B cell (primary cell): ENCODE data around the gene CEP170. TPM values are rescaled to one million over a fixed set of nuclear protein-coding genes. Genes with fewer than 3 reads are reported as not detected.
"Not testable (repeated sequence)": the region's sequence is repeated elsewhere in the genome, so short reads cannot be mapped to it uniquely, and the experiment has no call there.

Source experiments
- ATAC-seq: fragments of 200-7000 bp; cut with Tn5 transposase; one replicate; pipeline ENCODE4 v1.10.0; 2021; ENCODE audit warnings: low read depth, mild to moderate bottlenecking, moderate number of reproducible peaks, moderate library complexity
- CTCF ChIA-PET: fragments of 350-600 bp; sonication (Branson Sonifier 250); formaldehyde crosslinking; loops from one replicate; lab custom pipeline; 2021; ENCODE audit warnings: antibody characterized with exemption, inconsistent platforms; lab: Charles Lee
- POLR2A ChIA-PET: fragments of 350-600 bp; sonication (Branson Sonifier 250); formaldehyde crosslinking; loops from one replicate; lab custom pipeline; 2021; ENCODE audit warnings: antibody characterized with exemption; lab: Charles Lee
- DNase-seq: peaks from one replicate; pipeline ENCODE4 v3.0.0; 2013
- H2AFZ ChIP-seq: 2 replicates; pipeline ENCODE4 v1.6.1; 2012; ENCODE audit warnings: mild to moderate bottlenecking, low read depth, low read length; ENCODE audit not compliant: insufficient read depth, poor library complexity, severe bottlenecking
- H3K27ac ChIP-seq, 2 donors: 1 replicate in 1 of 2; 2 replicates in 1 of 2; pipeline ENCODE4 v1.5.1; 2012 to 2013; ENCODE audit warnings: low read length in 2 of 2, mild to moderate bottlenecking in 2 of 2, moderate library complexity in 1 of 2
- H3K27me3 ChIP-seq, 4 experiments: fragments of 200-600 bp in 1 of 4; sonication (generic) in 1 of 4; replicated peaks in 1 of 4; 1 replicate in 2 of 4; 2 replicates in 2 of 4; pipeline versions ENCODE4 v1.6.1 to v1.7.0; 2013 to 2016; ENCODE audit warnings: low read length in 3 of 4, mild to moderate bottlenecking in 2 of 4, mixed read lengths in 1 of 4, moderate library complexity in 1 of 4; ENCODE audit not compliant: insufficient read depth in 4 of 4, control insufficient read depth in 3 of 4; ENCODE audit errors: control extremely low read depth in 1 of 4
- H3K36me3 ChIP-seq, 2 experiments: replicated peaks in 1 of 2; 1 replicate in 1 of 2; 2 replicates in 1 of 2; pipeline versions ENCODE4 v1.6.1 to v1.7.1; 2013; ENCODE audit warnings: low read length in 1 of 2; ENCODE audit not compliant: insufficient read depth in 2 of 2, control insufficient read depth in 1 of 2; ENCODE audit errors: control extremely low read depth in 1 of 2, extremely low read depth in 1 of 2
- H3K4me1 ChIP-seq, 2 donors: fragments of 200-600 bp in 1 of 2; sonication (generic) in 1 of 2; 1 replicate in 1 of 2; 2 replicates in 1 of 2; pipeline versions ENCODE4 v1.5.1 to v1.6.1; 2013 to 2017; ENCODE audit warnings: low read length in 2 of 2; ENCODE audit not compliant: control insufficient read depth in 2 of 2, insufficient read depth in 2 of 2
- H3K4me2 ChIP-seq: replicated peaks from 2 replicates; pipeline ENCODE3; 2012; ENCODE audit warnings: mild to moderate bottlenecking, low read depth, low read length; ENCODE audit not compliant: poor library complexity, severe bottlenecking
- H3K4me3 ChIP-seq, 5 experiments: fragments of 200-600 bp in 1 of 5; sonication (generic) in 1 of 5; 1 replicate in 3 of 5; 2 replicates in 2 of 5; pipeline versions ENCODE4 v1.5.1 to v1.7.0; 2011 to 2016; ENCODE audit warnings: low read length in 4 of 5, mild to moderate bottlenecking in 4 of 5, low read depth in 2 of 5, control low read depth in 1 of 5, moderate library complexity in 1 of 5; ENCODE audit not compliant: insufficient read depth in 1 of 5; ENCODE audit errors: control extremely low read depth in 1 of 5, extremely low read depth in 1 of 5
- H3K79me2 ChIP-seq: fragments of 200-600 bp; sonication (generic); one replicate; pipeline ENCODE4 v1.6.0; 2016; ENCODE audit warnings: low read length; ENCODE audit not compliant: control insufficient read depth, insufficient read depth
- H3K9ac ChIP-seq: fragments of 200-600 bp; sonication (generic); 2 replicates; pipeline ENCODE4 v1.6.1; 2017; ENCODE audit warnings: mild to moderate bottlenecking, low read length, moderate library complexity
- H3K9me3 ChIP-seq, 3 donors: one replicate each; pipeline versions ENCODE4 v1.6.1 to v1.7.1; 2013; ENCODE audit warnings: low read length in 2 of 3; ENCODE audit not compliant: control insufficient read depth in 2 of 3, insufficient read depth in 1 of 3; ENCODE audit errors: control extremely low read depth in 1 of 3
- H4K20me1 ChIP-seq: 2 replicates; pipeline ENCODE4 v1.6.0; 2012; ENCODE audit warnings: mild to moderate bottlenecking, low read length; ENCODE audit not compliant: insufficient read depth, control insufficient read depth, poor library complexity, severe bottlenecking
- H3K27ac Mint-ChIP-seq: one replicate; pipeline ENCODE4 v1.8.0; 2021; ENCODE audit warnings: mixed read lengths
- H3K27me3 Mint-ChIP-seq: one replicate; pipeline ENCODE4 v1.8.0; 2021; ENCODE audit warnings: mixed read lengths
- H3K4me1 Mint-ChIP-seq: one replicate; pipeline ENCODE4 v1.8.0; 2021; ENCODE audit warnings: mixed read lengths
- H3K4me3 Mint-ChIP-seq: one replicate; pipeline ENCODE4 v1.8.0; 2021; ENCODE audit warnings: mixed read lengths
- H3K9me3 Mint-ChIP-seq: one replicate; pipeline ENCODE4 v1.8.0; 2022; ENCODE audit warnings: mixed read lengths; ENCODE audit not compliant: insufficient read depth
- WGBS: methylation state at CpG from one replicate; pipeline ENCODE4 v1.1.5; 2013; ENCODE audit warnings: missing lambda C conversion rate; ENCODE audit not compliant: insufficient coverage; 5-methylcytosine and 5-hydroxymethylcytosine counted together
- intact Hi-C: fragments of 100-400 bp; cut with micrococcal nuclease; formaldehyde crosslinking; loops from one replicate; pipeline ENCODE4 v1.10.0; 2022
- polyA plus RNA-seq: library from polyadenylated mRNA; depleted of rRNA; stranded (reverse); fragments of >200 nt; gene quantifications from 2 replicates; pipeline ENCODE4 v1.2.3, GENCODE V29; 2012
- total RNA-seq, 2 donors: library from RNA; stranded (reverse); fragments of 120-200 nt in 1 of 2; gene quantifications; 1 replicate in 1 of 2; 2 replicates in 1 of 2; pipeline versions ENCODE4 v1.2.3 to v1.2.4, GENCODE V29; 2013 to 2022

The CEP170 gene
- total and polyA plus RNA-seq, 2 donors (not counting 1 experiment from before 2014, with no cell fraction given), result 27.3 to 145 TPM

- H3K27ac Mint-ChIP-seq, H3K9me3 Mint-ChIP-seq, H3K27me3 Mint-ChIP-seq, H3K27ac ChIP-seq, H3K79me2 ChIP-seq, intact Hi-C loops, POLR2A ChIA-PET, H3K4me3 Mint-ChIP-seq, H3K27me3 ChIP-seq, H3K4me2 ChIP-seq, H3K4me3 ChIP-seq, DNase-seq, H3K9me3 ChIP-seq, H2AFZ ChIP-seq, H4K20me1 ChIP-seq, H3K9ac ChIP-seq, ATAC-seq, CTCF ChIA-PET, H3K4me1 ChIP-seq, H3K36me3 ChIP-seq: not testable (repeated sequence)
- WGBS, result 96% methylated on average over 9 of the region's 12 CpGs
- H3K4me1 Mint-ChIP-seq, result peaks cover 22% of the 10 kb centered on the region
Observed at GRCh38 chr1:243107171-243107570, 147.9 kb downstream of the CEP170 start.

- DNase-seq, H2AFZ ChIP-seq, H3K4me3 ChIP-seq, ATAC-seq, H3K4me3 Mint-ChIP-seq, H3K4me2 ChIP-seq, CTCF ChIA-PET, H3K4me1 ChIP-seq, POLR2A ChIA-PET, H3K79me2 ChIP-seq, H3K27ac ChIP-seq, H3K9me3 ChIP-seq, H3K27me3 ChIP-seq, H3K27me3 Mint-ChIP-seq, H3K36me3 ChIP-seq, H4K20me1 ChIP-seq, intact Hi-C loops, H3K9ac ChIP-seq, H3K27ac Mint-ChIP-seq, H3K9me3 Mint-ChIP-seq: not testable (repeated sequence)
- H3K4me1 Mint-ChIP-seq, result peaks cover 18% of the 10 kb centered on the region
- 55% methylated on average over 3 of the region's 6 CpGs for WGBS
Observed at GRCh38 chr1:243105652-243106332, 149.3 kb downstream of the CEP170 start.

DNA sequence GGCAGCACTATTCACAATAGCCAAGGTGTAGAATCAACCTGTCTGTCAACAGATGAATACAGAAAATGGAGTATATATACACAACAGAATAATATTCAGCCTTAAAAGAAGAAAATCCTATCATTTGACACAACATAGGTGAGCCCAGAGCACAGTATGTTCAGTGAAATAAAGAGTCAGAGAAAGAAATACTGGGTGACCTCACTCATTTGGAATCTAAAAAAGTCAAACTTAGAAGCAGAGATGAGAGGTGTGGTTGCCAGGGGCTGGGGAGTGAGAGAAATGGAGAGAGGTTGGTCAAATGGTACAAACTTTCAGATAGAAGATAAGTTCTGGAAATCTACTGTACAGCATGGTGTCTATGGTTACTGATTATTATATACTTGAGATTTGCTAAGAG lies 150.0 kb downstream of the CEP170 start:
- DNase-seq, H3K27me3 ChIP-seq, H3K4me2 ChIP-seq, H3K36me3 ChIP-seq, H3K27ac ChIP-seq, CTCF ChIA-PET, H2AFZ ChIP-seq, H3K9ac ChIP-seq, H3K9me3 ChIP-seq, ATAC-seq, H3K4me1 ChIP-seq, H3K4me3 ChIP-seq, H3K4me3 Mint-ChIP-seq, POLR2A ChIA-PET, intact Hi-C loops, H3K27ac Mint-ChIP-seq, H3K9me3 Mint-ChIP-seq, H3K79me2 ChIP-seq, H4K20me1 ChIP-seq, H3K27me3 Mint-ChIP-seq: not testable (repeated sequence)
- H3K4me1 Mint-ChIP-seq, result peaks cover 18% of the 10 kb centered on the region

GRCh38 chr1:243104452-243104851 lies 150.6 kb downstream of the CEP170 start:
- H3K36me3 ChIP-seq, H3K27ac ChIP-seq, H3K27me3 ChIP-seq, H2AFZ ChIP-seq, H3K27me3 Mint-ChIP-seq, DNase-seq, H4K20me1 ChIP-seq, ATAC-seq, CTCF ChIA-PET, H3K9me3 ChIP-seq, H3K4me3 ChIP-seq, intact Hi-C loops, H3K9me3 Mint-ChIP-seq, POLR2A ChIA-PET, H3K4me3 Mint-ChIP-seq, H3K9ac ChIP-seq, H3K79me2 ChIP-seq, H3K4me1 ChIP-seq, H3K27ac Mint-ChIP-seq, H3K4me2 ChIP-seq: not testable (repeated sequence)
- 73% methylated on average over 3 of the region's 5 CpGs for WGBS
- H3K4me1 Mint-ChIP-seq, result peaks cover 18% of the 10 kb centered on the region
